ENCODE measurements around the gene ARNT2.

ARNT2 gene

GRCh38 chr15:80441714-80442113, 37.5 kb downstream of the ARNT2 start:
- H3K9ac ChIP-seq (ENCODE audit: low read length), result no peak overlapping the region
- H3K27ac ChIP-seq (ENCODE audit: low read depth, low read length, poor library complexity, severe bottlenecking), result no peak overlapping the region
- no peaks in the 10 kb centered on the region for H3F3A ChIP-seq (ENCODE audit: insufficient read depth, low read length)
- no peaks in the 10 kb centered on the region for H3K4me1 ChIP-seq (ENCODE audit: insufficient read depth, low read length, severe bottlenecking)
- TF ChIP-seq CTCF (IDR thresholded peaks at IDR 0.05; ENCODE audit: low read length) (no peak), EZH2 (IDR thresholded peaks at IDR 0.05; ENCODE audit: borderline replicate concordance, low read length) (no peak)
- H4K20me1 ChIP-seq (ENCODE audit: insufficient read depth, low read length), result no peaks in the 10 kb centered on the region
- no peak overlapping the region for H3K4me2 ChIP-seq (ENCODE audit: low read length)
- no peaks in the 10 kb centered on the region for H3K79me2 ChIP-seq (ENCODE audit: insufficient read depth, low read length)
- peaks cover 7% of the 10 kb centered on the region; the same call in 1 of the 2 replicates for H3K27me3 ChIP-seq (ENCODE audit: insufficient read depth, low read length)
- H3K4me3 ChIP-seq (ENCODE audit: low read depth, low read length, poor library complexity, severe bottlenecking), result no peak overlapping the region
- no peaks in the 10 kb centered on the region for H3K9me2 ChIP-seq (ENCODE audit: low read depth, low read length)
- no peak overlapping the region for H2AFZ ChIP-seq (ENCODE audit: low read length)
- H3K36me3 ChIP-seq (ENCODE audit: insufficient read depth, low read length), result no peaks in the 10 kb centered on the region
- H3K9me3 ChIP-seq (ENCODE audit: low read length), result no peaks in the 10 kb centered on the region

- Histone ChIP-seq H3K9me2 (ENCODE audit: low read depth, low read length) (no peaks in the 10 kb centered on the region), H2AFZ (ENCODE audit: low read length) (no peak overlapping the region), H3K9me3 (ENCODE audit: low read length) (no peaks in the 10 kb centered on the region), H3K4me3 (ENCODE audit: low read depth, low read length, poor library complexity, severe bottlenecking) (no peak overlapping the region), H3F3A (ENCODE audit: insufficient read depth, low read length) (no peaks in the 10 kb centered on the region), H3K4me1 (ENCODE audit: insufficient read depth, low read length, severe bottlenecking) (no peaks in the 10 kb centered on the region), H4K20me1 (ENCODE audit: insufficient read depth, low read length) (no peaks in the 10 kb centered on the region), H3K4me2 (ENCODE audit: low read length) (no peak overlapping the region), H3K27me3 (ENCODE audit: insufficient read depth, low read length) (peaks cover 7% of the 10 kb centered on the region; the same call in 1 of the 2 replicates), H3K79me2 (ENCODE audit: insufficient read depth, low read length) (no peaks in the 10 kb centered on the region), H3K36me3 (ENCODE audit: insufficient read depth, low read length) (no peaks in the 10 kb centered on the region), H3K9ac (ENCODE audit: low read length) (no peak overlapping the region), H3K27ac (ENCODE audit: low read depth, low read length, poor library complexity, severe bottlenecking) (no peak overlapping the region)
- TF ChIP-seq EZH2 (IDR thresholded peaks at IDR 0.05; ENCODE audit: borderline replicate concordance, low read length) (no peak), CTCF (IDR thresholded peaks at IDR 0.05; ENCODE audit: low read length) (no peak)
Measured at GRCh38 chr15:80442728-80443403, 38.7 kb downstream of the ARNT2 start.

GRCh38 chr15:80444680-80445251, 40.6 kb downstream of the ARNT2 start:
- Histone ChIP-seq H3K4me2 (ENCODE audit: low read length) (no peak overlapping the region), H2AFZ (ENCODE audit: low read length) (no peak overlapping the region), H3K9me3 (ENCODE audit: low read length) (no peaks in the 10 kb centered on the region), H3K9me2 (ENCODE audit: low read depth, low read length) (no peaks in the 10 kb centered on the region), H4K20me1 (ENCODE audit: insufficient read depth, low read length) (no peaks in the 10 kb centered on the region), H3K27me3 (ENCODE audit: insufficient read depth, low read length) (peaks cover 7% of the 10 kb centered on the region; the same call in 1 of the 2 replicates), H3K27ac (ENCODE audit: low read depth, low read length, poor library complexity, severe bottlenecking) (no peak overlapping the region), H3K4me3 (ENCODE audit: low read depth, low read length, poor library complexity, severe bottlenecking) (no peak overlapping the region), H3K9ac (ENCODE audit: low read length) (no peak overlapping the region), H3K4me1 (ENCODE audit: insufficient read depth, low read length, severe bottlenecking) (no peaks in the 10 kb centered on the region), H3K79me2 (ENCODE audit: insufficient read depth, low read length) (no peaks in the 10 kb centered on the region), H3K36me3 (ENCODE audit: insufficient read depth, low read length) (no peaks in the 10 kb centered on the region), H3F3A (ENCODE audit: insufficient read depth, low read length) (no peaks in the 10 kb centered on the region)
- no peak for TF ChIP-seq EZH2 (IDR thresholded peaks at IDR 0.05; ENCODE audit: borderline replicate concordance, low read length)
- TF ChIP-seq CTCF (IDR thresholded peaks at IDR 0.05; ENCODE audit: low read length), result no peak

All from OCI-LY1 (cell line).